AG10803 (cell line): ENCODE results near the gene NWD2.
"Not testable (repeated sequence)": the region's sequence is repeated elsewhere in the genome, so short reads cannot be mapped to it uniquely, and the experiment has no call there.

Experiments used
- DNase-seq: peaks from one replicate; pipeline ENCODE4 v3.0.0; 2010; ENCODE audit warnings: low read depth
- H3K4me3 ChIP-seq: 2 replicates; pipeline ENCODE4 v1.5.1; 2011; ENCODE audit warnings: mild to moderate bottlenecking, low read length, control low read depth
- TF ChIP-seq, protein P1 (sequence below): conservative IDR thresholded peaks from 2 replicates; pipeline ENCODE4 v1.5.1; 2011; ENCODE audit warnings: mild to moderate bottlenecking, low read length, control low read depth, inconsistent platforms

NWD2 gene, protein sequence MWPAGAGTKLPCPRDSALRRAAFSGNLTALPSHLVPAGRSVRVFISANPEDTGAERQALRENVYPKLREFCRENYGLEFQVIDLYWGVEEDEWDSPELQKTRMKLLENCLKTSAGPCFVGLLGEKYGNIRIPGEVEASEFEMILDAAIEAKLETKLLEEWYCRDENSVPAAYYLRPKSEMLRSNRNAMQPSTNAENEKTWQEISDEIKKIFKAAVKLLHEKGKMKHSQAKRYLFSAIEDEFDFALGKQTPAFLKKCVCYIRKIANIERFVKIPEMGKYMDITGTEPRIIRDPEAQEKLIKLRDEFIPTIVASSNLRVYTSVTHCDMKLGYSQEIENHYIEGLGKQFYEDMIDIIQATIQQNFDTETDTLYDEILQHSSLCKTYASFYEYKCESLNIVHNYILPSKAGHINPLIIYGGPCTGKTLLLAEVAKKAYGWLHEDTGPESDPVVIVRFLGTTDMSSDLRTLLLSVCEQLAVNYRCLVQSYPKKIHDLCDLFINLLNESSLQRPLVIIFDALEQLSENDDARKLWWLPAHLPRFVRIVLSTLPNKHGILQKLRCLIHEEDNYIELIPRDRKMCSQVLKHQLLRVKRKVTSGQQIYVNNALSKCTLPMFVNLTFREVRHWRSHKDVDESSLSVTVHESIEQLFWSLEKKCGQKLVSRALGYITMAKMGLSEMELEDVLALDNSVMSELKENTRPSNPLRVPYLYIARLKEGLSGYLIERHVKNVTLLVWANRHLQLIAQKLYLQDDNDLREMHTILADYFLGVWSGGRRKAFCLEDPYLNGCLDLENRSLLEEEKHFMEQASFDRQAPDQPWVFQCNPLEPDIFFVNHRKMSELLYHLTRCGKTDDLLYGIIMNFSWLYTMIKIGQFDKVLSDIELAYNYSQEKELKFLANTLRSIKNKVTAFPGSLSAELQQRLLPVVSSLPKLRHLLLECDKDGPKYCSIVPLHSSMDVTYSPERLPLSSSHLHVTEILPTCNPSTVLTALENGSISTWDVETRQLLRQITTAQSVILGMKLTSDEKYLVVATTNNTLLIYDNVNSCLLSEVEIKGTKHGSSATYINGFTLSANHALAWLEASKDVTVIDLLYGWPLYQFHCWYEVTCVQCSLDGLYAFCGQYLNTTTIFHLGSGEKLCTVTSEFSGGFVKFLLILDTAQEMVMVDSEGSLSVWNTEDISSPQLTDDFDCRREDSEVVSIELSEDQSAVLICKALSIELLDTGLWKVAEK (N-terminal part only)

DNA sequence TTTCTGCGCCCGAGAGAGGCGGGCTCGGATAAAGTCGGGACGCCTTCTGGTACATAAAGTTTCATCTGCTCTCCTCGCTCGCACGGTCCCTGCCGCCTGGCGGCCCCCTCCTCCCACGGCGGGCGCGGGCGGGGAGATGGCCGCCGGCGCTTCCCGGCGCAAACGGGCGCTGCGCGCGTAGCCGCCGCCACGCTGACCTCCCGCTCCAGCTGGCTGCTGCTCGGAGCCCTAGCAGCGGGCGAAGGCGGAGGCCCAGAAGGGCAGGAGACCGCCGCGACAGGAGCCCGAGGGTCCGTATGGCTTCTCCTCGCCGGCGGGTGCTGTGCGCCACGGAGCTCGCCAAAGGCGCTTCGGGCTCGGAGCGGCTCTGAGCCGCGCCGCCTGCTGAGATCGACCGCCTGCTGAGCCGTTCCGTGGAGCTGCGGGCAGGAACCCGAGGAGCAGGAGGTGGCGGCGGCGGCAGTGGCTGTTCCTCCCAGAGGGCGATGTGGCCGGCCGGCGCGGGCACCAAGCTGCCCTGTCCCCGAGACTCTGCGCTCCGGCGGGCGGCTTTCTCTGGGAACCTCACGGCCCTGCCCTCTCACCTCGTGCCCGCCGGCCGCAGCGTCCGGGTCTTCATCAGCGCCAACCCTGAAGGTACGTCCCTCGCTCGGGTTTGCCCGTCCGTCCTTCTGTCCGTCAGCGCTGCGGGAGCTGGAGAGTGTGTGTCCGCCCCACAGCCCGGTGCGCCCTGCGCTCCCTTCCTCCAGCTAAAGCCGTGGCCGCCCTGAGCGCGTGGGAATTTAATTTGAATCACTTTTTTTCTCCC lies at the start of gene NWD2:
Gene NWD2 (plus strand): TSS at position 161 of the 808 bp plus-strand sequence. CDS start 325 bp downstream, at position 486.
- no peak for DNase-seq
- TF ChIP-seq, protein P1, sequence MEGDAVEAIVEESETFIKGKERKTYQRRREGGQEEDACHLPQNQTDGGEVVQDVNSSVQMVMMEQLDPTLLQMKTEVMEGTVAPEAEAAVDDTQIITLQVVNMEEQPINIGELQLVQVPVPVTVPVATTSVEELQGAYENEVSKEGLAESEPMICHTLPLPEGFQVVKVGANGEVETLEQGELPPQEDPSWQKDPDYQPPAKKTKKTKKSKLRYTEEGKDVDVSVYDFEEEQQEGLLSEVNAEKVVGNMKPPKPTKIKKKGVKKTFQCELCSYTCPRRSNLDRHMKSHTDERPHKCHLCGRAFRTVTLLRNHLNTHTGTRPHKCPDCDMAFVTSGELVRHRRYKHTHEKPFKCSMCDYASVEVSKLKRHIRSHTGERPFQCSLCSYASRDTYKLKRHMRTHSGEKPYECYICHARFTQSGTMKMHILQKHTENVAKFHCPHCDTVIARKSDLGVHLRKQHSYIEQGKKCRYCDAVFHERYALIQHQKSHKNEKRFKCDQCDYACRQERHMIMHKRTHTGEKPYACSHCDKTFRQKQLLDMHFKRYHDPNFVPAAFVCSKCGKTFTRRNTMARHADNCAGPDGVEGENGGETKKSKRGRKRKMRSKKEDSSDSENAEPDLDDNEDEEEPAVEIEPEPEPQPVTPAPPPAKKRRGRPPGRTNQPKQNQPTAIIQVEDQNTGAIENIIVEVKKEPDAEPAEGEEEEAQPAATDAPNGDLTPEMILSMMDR, result no peak

DNA sequence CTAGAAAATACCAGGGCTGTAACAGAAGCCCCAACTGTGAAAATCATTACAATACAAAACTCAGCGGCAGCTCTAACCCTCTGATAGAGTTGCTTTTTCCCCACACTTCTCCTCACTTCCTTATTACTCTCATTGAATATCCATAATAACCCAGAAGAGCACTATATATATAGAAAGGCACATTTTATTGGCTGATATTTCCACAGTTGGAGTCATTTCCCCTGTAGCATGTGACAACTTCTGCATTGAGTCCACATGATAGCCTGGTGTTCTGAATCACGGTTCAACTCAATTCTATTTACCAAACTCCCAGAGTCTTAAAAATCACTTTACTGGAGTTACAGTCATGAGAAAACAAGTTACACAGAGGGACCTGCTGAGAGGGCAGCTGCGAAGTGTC lies 46.6 kb upstream of the NWD2 start:
- no peak overlapping the region for H3K4me3 ChIP-seq
- DNase-seq, result no peak
- TF ChIP-seq, protein P1, result no peak

More for the DNA sequence above, at the start of gene NWD2:
- H3K4me3 ChIP-seq, result no peak within 1 kb of the TSS

DNA sequence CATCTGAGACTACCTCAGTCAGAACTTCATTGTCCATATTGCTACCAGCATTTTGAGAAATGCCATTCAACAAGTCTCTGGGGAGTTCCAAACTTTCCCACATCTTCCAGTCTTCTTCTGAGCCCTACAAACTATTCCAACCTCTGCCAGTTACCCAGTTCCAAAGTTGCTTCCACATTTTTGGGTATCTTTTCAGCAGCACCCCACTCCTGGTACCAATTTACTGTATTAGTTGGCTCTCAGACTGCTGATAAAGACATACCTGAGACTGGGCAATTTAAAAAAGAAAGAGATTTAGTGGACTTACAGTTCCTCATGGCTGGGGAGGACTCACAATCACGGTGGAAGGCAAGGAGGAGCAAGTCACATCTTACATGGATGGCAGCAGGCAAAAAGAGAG lies 39.8 kb upstream of the NWD2 start:
- H3K4me3 ChIP-seq, DNase-seq: not testable (repeated sequence)

DNA sequence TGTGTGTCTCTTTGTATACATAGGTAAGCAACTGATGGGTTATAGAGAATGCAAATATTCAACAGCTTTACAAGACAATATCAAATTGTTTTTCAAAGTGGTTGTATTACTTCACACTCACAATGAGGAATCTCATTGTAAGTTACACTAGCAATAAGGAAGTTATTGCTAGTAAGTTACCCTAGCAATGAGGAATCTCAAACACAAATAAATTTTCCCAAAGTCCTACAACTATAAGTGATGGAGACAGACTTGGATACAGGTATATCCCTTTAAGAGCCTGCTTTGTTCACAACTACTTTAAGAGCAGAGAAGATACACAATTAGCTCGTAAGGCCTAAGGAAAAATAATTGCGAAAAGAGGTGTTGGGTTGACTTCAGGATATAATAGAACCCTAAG lies 28.3 kb upstream of the NWD2 start:
- no peak for DNase-seq
- TF ChIP-seq, protein P1, result no peak
- no peak overlapping the region for H3K4me3 ChIP-seq

DNA sequence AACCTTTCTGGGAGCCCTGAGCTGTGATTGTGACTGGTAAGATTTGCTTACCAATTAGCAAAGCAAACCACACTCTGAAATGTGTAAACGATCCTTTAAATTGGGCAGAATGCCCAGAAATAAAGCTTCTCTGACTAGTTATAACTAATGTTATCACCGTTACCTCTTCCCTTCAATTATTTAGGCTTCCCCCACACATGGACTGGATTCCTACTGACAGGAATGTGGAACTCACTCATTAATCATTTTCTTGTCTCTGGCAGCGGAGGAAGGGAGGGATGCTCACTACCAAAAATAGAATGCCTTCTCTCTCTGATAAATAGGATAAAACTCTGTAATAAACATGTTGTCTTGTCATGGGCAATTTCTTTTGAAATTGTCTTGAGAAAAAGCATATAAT lies 25.3 kb upstream of the NWD2 start:
- TF ChIP-seq, protein P1, result no peak
- H3K4me3 ChIP-seq, result no peak overlapping the region
- DNase-seq, result no peak

DNA sequence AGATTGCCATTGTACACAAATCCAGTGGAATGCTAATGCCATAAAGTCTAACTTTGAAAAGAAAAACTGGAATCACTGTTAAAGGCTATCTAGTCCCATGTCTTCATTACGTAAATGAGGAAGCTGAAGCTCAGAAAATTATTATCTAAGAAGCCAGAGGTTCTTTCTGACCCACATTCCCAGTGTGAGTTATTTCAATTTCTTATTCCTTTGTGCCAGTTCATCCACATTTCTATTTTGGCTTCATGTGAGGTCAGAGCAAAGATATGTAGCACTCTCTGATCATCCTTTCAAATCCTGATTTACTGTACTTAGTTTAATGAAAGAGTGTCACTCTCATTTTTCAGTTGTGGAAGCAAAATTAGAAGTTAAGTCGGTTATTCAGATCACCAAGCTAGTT lies 24.6 kb upstream of the NWD2 start:
- TF ChIP-seq, protein P1, result no peak
- DNase-seq, result no peak
- H3K4me3 ChIP-seq, result no peak overlapping the region
